Measurements from ENCODE around the gene MDK.

MDK gene

DNA sequence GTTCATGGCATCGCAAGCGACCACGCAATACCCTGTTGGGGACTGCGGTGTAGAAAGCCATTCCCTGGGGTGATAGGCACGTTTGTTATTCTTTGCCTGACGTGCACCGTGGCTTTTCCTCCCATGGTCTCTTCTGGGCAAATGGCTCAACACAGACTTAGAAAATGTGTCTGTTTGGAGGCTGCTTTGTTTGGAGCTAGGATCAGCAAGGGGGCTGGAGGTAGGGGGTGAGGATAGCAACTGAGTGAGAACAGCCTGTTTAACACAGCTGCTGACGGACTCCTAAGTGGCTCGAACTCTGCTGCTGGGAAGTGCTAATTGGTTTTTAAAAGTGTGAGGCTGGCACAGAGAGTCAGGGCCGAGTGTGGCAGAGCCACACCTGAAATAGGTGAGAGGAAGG is 26.2 kb downstream of the MDK start:
- DNase-seq: no peak

- DNase-seq: no peak
Observed at GRCh38 chr11:46408407-46408986, 27.0 kb downstream of the MDK start.

DNA sequence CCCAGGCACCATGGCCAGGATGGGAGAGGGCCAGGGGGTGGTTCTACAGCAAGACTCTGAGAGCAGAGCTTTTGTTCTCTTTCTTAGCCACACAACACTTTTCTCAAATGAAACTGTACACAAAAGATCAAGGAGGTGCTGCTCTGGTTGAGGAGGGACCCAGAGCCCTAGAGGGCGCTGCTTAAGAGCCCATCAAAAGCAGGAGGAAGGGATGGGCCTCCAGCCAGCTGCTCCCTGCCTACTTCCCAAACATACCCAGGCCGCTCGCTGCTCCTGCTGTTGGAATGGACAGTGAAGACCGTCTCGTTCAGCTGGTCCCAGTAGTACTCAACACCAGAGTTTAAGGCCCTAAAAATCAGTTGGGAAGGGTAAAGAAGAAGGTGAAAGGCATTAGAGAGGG is 28.6 kb downstream of the MDK start:
- DNase-seq: no peak

GRCh38 chr11:46413760-46414465 is 32.4 kb downstream of the MDK start:
- DNase-seq: no peak

DNA sequence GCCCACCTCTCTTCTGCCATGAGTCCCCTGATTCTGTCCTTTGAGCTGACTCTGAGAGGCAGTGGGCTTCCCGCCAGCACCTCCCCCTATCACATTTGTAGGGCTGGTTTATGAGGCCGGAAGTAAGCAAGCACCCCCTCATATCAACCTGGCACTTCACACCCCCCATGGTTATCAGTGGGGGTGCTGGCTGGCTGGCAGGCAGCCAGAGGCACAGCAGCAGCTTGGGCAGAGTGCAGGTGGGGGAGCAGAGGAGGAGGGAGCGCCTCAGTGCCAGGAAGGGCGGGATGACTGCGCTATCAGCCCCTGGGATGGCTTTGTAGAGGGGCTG is 33.0 kb downstream of the MDK start:
- no peak for DNase-seq

DNA sequence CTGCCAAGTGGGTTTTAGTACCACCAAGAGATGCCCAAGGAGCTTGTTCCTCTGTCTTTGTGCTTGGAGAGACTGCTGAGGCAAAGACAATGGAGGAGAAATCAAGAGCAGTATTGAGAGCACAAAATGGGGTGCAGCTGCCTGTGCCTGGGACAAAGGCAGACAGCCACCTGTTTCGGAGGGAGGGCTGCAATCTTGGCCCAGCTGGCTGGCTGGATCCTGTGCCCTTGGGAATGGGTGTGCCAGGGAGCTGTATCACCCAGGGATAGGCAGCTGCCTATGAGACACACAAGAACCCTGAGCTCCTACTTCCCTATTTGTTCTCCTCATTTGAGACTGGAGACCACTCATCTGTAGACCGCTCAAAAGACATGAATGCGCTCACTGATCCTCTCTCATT is 33.4 kb downstream of the MDK start:
- no peak for DNase-seq

DNA sequence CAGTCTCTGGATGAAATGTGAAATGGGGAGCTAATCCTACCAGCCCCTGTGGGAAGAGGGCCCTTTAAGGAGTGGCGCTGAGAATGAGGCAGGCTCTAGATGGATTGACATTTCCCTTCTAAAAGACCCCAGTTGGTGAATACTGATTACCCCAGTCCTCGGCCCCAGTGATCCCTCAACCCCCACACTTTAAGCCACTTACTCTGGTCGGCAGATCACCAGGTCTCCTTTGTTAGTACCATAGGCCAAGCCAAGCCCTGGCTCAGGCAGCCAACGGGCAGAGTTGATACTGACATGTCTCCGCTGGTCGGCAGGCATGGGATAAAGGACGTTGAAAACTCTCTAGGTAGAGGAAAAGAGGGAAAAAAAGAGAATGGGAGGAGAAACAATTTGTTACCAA is 36.2 kb downstream of the MDK start:
- DNase-seq: no peak

GRCh38 chr11:46418751-46419150 is 37.3 kb downstream of the MDK start:
- no peak for DNase-seq

- no peak for DNase-seq
Observed at GRCh38 chr11:46420513-46420912, 39.0 kb downstream of the MDK start.

GRCh38 chr11:46421257-46421880 is 39.9 kb downstream of the MDK start:
- no peak for DNase-seq

DNA sequence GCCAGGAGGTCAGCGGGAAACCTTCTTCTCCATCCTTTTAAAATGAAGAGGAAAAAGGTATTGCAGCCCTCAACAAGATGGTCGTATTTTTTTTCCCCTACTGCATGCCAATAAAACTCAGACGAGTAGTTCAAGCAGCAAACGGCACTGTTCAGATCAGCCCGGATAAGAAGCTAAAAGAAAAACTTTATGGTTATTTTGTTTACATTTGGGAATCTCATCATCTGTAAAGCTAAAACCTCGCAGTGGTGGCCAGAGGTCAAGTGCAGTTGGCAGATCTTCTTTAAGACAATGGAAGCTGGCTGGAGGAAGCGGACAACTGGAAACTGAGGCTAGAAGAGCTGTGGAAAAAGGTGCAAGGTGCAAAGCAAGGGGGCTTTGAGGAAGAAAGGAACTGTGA is 41.1 kb downstream of the MDK start:
- DNase-seq: no peak

- no peak for DNase-seq
Observed at GRCh38 chr11:46426233-46426991, 44.9 kb downstream of the MDK start.

DNA sequence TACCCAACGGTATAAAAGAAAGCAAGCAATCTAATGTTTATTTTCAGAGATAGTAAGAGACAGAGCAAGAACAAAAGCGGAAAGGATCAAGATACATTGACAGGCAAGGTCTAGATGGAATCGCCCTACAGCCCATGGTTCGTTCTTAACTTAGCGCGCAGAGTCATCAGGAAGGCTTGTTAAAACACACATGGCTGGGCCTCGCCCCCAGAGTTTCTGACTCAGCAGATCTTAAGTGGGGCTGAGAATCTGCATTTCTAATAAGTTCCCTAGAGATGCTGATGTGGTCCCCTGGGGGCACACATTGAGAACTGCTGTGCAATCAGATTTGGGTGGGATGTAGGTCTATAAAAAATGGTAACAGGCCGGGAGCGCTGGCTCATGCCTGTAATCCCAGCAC is 45.9 kb downstream of the MDK start:
- no peak for DNase-seq

GRCh38 chr11:46429717-46430116 is 48.2 kb downstream of the MDK start:
- DNase-seq: no peak

DNA sequence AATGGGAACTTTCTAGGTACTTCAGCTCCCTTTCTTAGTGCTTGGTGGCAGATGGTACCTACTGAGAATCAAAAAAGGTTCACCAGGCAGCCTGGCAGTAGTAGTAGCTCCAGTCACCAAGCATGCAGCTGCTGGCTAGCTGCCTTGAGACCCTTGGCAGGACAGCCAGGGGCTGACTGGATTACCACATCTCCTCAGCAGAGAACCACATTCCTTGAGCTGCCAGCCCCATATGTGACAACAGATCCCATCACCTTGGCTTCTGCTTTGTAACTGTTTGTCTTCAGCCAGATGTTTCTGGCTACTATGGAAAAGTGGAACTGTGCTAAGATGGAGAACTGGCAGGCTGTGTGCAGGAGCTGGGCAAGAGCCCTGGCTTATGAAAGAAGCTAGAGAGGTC is 49.7 kb downstream of the MDK start:
- DNase-seq: no peak
